Glutamatergic neuron (in vitro differentiated cells): ENCODE measurements around the gene FBLN2. TPM values are rescaled to one million over a fixed set of nuclear protein-coding genes. Genes with fewer than 3 reads are reported as not detected.

Experiments
- DNase-seq: peaks from one replicate; pipeline ENCODE4 v3.0.0; 2022
- H3K27ac Mint-ChIP-seq: one replicate; pipeline ENCODE4 v1.8.0; 2020; ENCODE audit warnings: mild to moderate bottlenecking, mixed read lengths, inconsistent platforms; ENCODE audit not compliant: unreplicated experiment
- H3K27me3 Mint-ChIP-seq: one replicate; pipeline ENCODE4 v1.8.0; 2020; ENCODE audit warnings: mild to moderate bottlenecking, moderate library complexity, mixed read lengths, inconsistent platforms; ENCODE audit not compliant: unreplicated experiment
- H3K36me3 Mint-ChIP-seq: one replicate; pipeline ENCODE4 v1.8.0; 2020; ENCODE audit warnings: mild to moderate bottlenecking, mixed read lengths, inconsistent platforms; ENCODE audit not compliant: unreplicated experiment
- H3K4me1 Mint-ChIP-seq: one replicate; pipeline ENCODE4 v1.8.0; 2020; ENCODE audit warnings: mild to moderate bottlenecking, low read depth, mixed read lengths, inconsistent platforms; ENCODE audit not compliant: unreplicated experiment
- H3K4me3 Mint-ChIP-seq: one replicate; pipeline ENCODE4 v1.8.0; 2020; ENCODE audit warnings: mild to moderate bottlenecking, mixed read lengths, inconsistent platforms; ENCODE audit not compliant: unreplicated experiment
- H3K9me3 Mint-ChIP-seq: one replicate; pipeline ENCODE4 v1.8.0; 2020; ENCODE audit warnings: mild to moderate bottlenecking, moderate library complexity, mixed read lengths, inconsistent platforms; ENCODE audit not compliant: unreplicated experiment
- CTCF ChIP-seq: fragments of 200-600 bp; sonication (generic); IDR thresholded peaks from one replicate; pipeline ENCODE4 v1.5.0; 2021; ENCODE audit not compliant: partially characterized antibody, unreplicated experiment
- total RNA-seq: library from RNA; stranded (reverse); fragmentation: NEBNext Ultra II Directional; extraction: Animal tissue kit (Norgen Biotek cat#: 25700); gene quantifications from one replicate; pipeline ENCODE4 v1.2.1, GENCODE V29; 2021; ENCODE audit not compliant: unreplicated experiment

Gene FBLN2
- total RNA-seq, 1 donor from 2014 or later: 2.1 TPM

GRCh38 chr3:13595485-13595884, 46.6 kb downstream of the FBLN2 start:
- peaks cover 6% of the 10 kb centered on the region for H3K4me1 Mint-ChIP-seq
- H3K4me3 Mint-ChIP-seq: no peak overlapping the region
- no peak overlapping the region for H3K27ac Mint-ChIP-seq
- peaks cover 7% of the 10 kb centered on the region for H3K9me3 Mint-ChIP-seq
- no peak for DNase-seq
- H3K36me3 Mint-ChIP-seq: no peaks in the 10 kb centered on the region
- peaks cover 7% of the 10 kb centered on the region for H3K27me3 Mint-ChIP-seq
- TF ChIP-seq CTCF: no peak

- H3K36me3 Mint-ChIP-seq: no peaks in the 10 kb centered on the region
- H3K4me1 Mint-ChIP-seq: peaks cover 6% of the 10 kb centered on the region
- H3K4me3 Mint-ChIP-seq: no peak overlapping the region
- peaks cover 7% of the 10 kb centered on the region for H3K9me3 Mint-ChIP-seq
- peaks cover 7% of the 10 kb centered on the region for H3K27me3 Mint-ChIP-seq
- no peak for DNase-seq
- H3K27ac Mint-ChIP-seq: no peak overlapping the region
- TF ChIP-seq CTCF: no peak
Measured at GRCh38 chr3:13596426-13597205, 47.7 kb downstream of the FBLN2 start.

GRCh38 chr3:13597661-13598060, 48.7 kb downstream of the FBLN2 start:
- no peak for TF ChIP-seq CTCF
- H3K9me3 Mint-ChIP-seq: peaks cover 7% of the 10 kb centered on the region

GRCh38 chr3:13598201-13598600, 49.3 kb downstream of the FBLN2 start:
- no peak for TF ChIP-seq CTCF
- H3K9me3 Mint-ChIP-seq: peaks cover 7% of the 10 kb centered on the region
- peaks cover 7% of the 10 kb centered on the region for H3K27me3 Mint-ChIP-seq
- H3K36me3 Mint-ChIP-seq: no peaks in the 10 kb centered on the region
- peaks cover 6% of the 10 kb centered on the region for H3K4me1 Mint-ChIP-seq
- DNase-seq: no peak
- no peak overlapping the region for H3K27ac Mint-ChIP-seq
- no peak overlapping the region for H3K4me3 Mint-ChIP-seq

More at GRCh38 chr3:13597661-13598060, 48.7 kb downstream of the FBLN2 start:
- H3K4me1 Mint-ChIP-seq: peaks cover 6% of the 10 kb centered on the region
- no peak overlapping the region for H3K27ac Mint-ChIP-seq
- H3K27me3 Mint-ChIP-seq: peaks cover 7% of the 10 kb centered on the region
- H3K4me3 Mint-ChIP-seq: no peak overlapping the region
- no peak for DNase-seq
- no peaks in the 10 kb centered on the region for H3K36me3 Mint-ChIP-seq
